HepG2 (cell line): ENCODE data around the gene TRPV2. TPM values are rescaled to one million over a fixed set of nuclear protein-coding genes. Genes with fewer than 3 reads are reported as not detected.

Source experiments
- ATAC-seq: fragments of 200-7000 bp; cut with Tn5 transposase; 3 replicates; pipeline ENCODE4 v1.9.1; 2020; ENCODE audit warnings: mild to moderate bottlenecking, moderate library complexity
- BruUV-seq: library from RNA; stranded (reverse); fragments of 400-500 nt; replicated peaks from 2 replicates; lab custom pipeline; 2021; lab: Mats Ljungman, UMichigan
- CTCF ChIA-PET: fragments of 300-600 bp; formaldehyde crosslinking; extraction: SDS; loops from one replicate; lab custom pipeline; 2021; ENCODE audit warnings: low total read pairs, inconsistent platforms, low intra/inter-chr PET ratio; lab: Yijun Ruan, JAX
- POLR2A ChIA-PET: fragments of 350-600 bp; sonication (Branson Sonifier 250); formaldehyde crosslinking; loops from one replicate; lab custom pipeline; 2020; ENCODE audit warnings: antibody characterized with exemption, inconsistent platforms; lab: Yijun Ruan, JAX
- DNase-seq: peaks from one replicate; pipeline ENCODE4 v3.0.0-alpha.2; 2015; ENCODE audit warnings: low spot score
- FAIRE-seq: peaks from 3 replicates; lab custom pipeline; 2011; peaks lifted over from hg19 to GRCh38; lab: Jason Lieb, UNC
- H2AFZ ChIP-seq: one replicate; pipeline ENCODE4 v1.6.1; 2011; ENCODE audit warnings: low read length, inconsistent platforms
- H3K27ac ChIP-seq: fragments of 300-600 bp; 3 replicates; pipeline ENCODE4 v1.8.0; 2011; ENCODE audit warnings: mixed run types, mild to moderate bottlenecking, mixed read lengths, low read length, inconsistent platforms; ENCODE audit not compliant: insufficient read depth; ENCODE audit errors: extremely low read length
- H3K27me3 ChIP-seq, 2 experiments: fragments of 200-600 bp in 1 of 2; 2 replicates in 1 of 2; 3 replicates in 1 of 2; pipeline versions ENCODE4 v1.6.0 to v1.8.0; 2011; ENCODE audit warnings: low read length in 2 of 2, mild to moderate bottlenecking in 2 of 2, moderate library complexity in 2 of 2, inconsistent platforms in 1 of 2; ENCODE audit not compliant: insufficient read depth in 2 of 2, control insufficient read depth in 1 of 2
- H3K36me3 ChIP-seq, 2 experiments: fragments of 200-600 bp in 1 of 2; replicated peaks in 1 of 2; 2 replicates in 1 of 2; 3 replicates in 1 of 2; pipeline versions ENCODE4 v1.5.1 to v1.8.0; 2011; ENCODE audit warnings: low read length in 2 of 2, inconsistent platforms in 1 of 2; ENCODE audit not compliant: insufficient read depth in 2 of 2, control insufficient read depth in 1 of 2
- H3K4me1 ChIP-seq: 2 replicates; pipeline ENCODE4 v1.5.1; 2012; ENCODE audit warnings: low read length, inconsistent platforms; ENCODE audit not compliant: insufficient read depth
- H3K4me2 ChIP-seq: 2 replicates; pipeline ENCODE4 v1.6.0; 2011; ENCODE audit warnings: low read depth, low read length, inconsistent platforms
- H3K4me3 ChIP-seq, 3 experiments: fragments of 200-600 bp in 1 of 3; sonication (generic), shearing (Covaris generic) in 1 of 3; replicated peaks in 1 of 3; 2 replicates each; pipeline ENCODE4 v1.5.1; 2011 to 2016; ENCODE audit warnings: low read length in 3 of 3, inconsistent platforms in 2 of 3, low read depth in 2 of 3, mild to moderate bottlenecking in 2 of 3, control low read depth in 1 of 3, mixed read lengths in 1 of 3; ENCODE audit not compliant: insufficient read depth in 1 of 3
- H3K79me2 ChIP-seq: one replicate; pipeline ENCODE4 v1.6.1; 2011; ENCODE audit warnings: low read length, inconsistent platforms; ENCODE audit not compliant: insufficient read depth
- H3K9ac ChIP-seq: 2 replicates; pipeline ENCODE4 v1.6.0; 2011; ENCODE audit warnings: mild to moderate bottlenecking, low read depth, low read length, inconsistent platforms; ENCODE audit not compliant: insufficient read depth
- H3K9me3 ChIP-seq: 2 replicates; pipeline ENCODE4 v1.5.1; 2012; ENCODE audit warnings: mild to moderate bottlenecking, low read length
- H4K20me1 ChIP-seq: 2 replicates; pipeline ENCODE4 v1.6.0; 2011; ENCODE audit warnings: inconsistent platforms, mild to moderate bottlenecking, low read length, moderate library complexity; ENCODE audit not compliant: insufficient read depth
- ATRX ChIP-seq: sonication (generic); formaldehyde crosslinking; IDR thresholded peaks from 2 replicates; pipeline ENCODE4 v1.4.0; 2020; ENCODE audit warnings: missing genetic modification reagents, borderline replicate concordance
- HDAC6 ChIP-seq: fragments of 200-600 bp; sonication (generic); IDR thresholded peaks from 2 replicates; pipeline ENCODE4 v1.7.0; 2017; ENCODE audit warnings: mild to moderate bottlenecking, antibody characterized with exemption, low read length, low read depth
- NFKBIZ ChIP-seq: IDR thresholded peaks from 2 replicates; pipeline ENCODE4 v1.6.1; 2018; ENCODE audit warnings: missing genetic modification reagents, missing compliant biosample characterization
- SALL1 ChIP-seq: sonication (generic); formaldehyde crosslinking; IDR thresholded peaks from 2 replicates; pipeline ENCODE4 v1.8.0; 2022; ENCODE audit warnings: mild to moderate bottlenecking, missing genetic modification reagents
- TCF12 ChIP-seq, 2 experiments: fragments of 450-650 bp in 1 of 2; sonication (generic) in 1 of 2; formaldehyde crosslinking in 1 of 2; IDR thresholded peaks; 2 replicates each; pipeline versions ENCODE4 v1.6.1 to v1.8.0; 2017 to 2022; ENCODE audit warnings: antibody characterized with exemption in 1 of 2, mild to moderate bottlenecking in 1 of 2, missing genetic modification reagents in 1 of 2, moderate library complexity in 1 of 2
- THAP11 ChIP-seq: IDR thresholded peaks from 2 replicates; pipeline ENCODE4 v1.6.1; 2016; ENCODE audit warnings: missing biosample characterization, missing genetic modification reagents
- YY1 ChIP-seq: IDR thresholded peaks from 2 replicates; pipeline ENCODE4 v1.6.1; 2011; ENCODE audit warnings: low read length, low read depth, moderate library complexity, mild to moderate bottlenecking; ENCODE audit not compliant: insufficient read depth, insufficient replicate concordance
- ZBTB3 ChIP-seq: sonication (generic); formaldehyde crosslinking; IDR thresholded peaks from 2 replicates; pipeline ENCODE4 v1.4.0; 2020; ENCODE audit warnings: low read depth, mild to moderate bottlenecking, moderate library complexity, missing genetic modification reagents, borderline replicate concordance
- ZBTB33 ChIP-seq: sonication (generic); formaldehyde crosslinking; IDR thresholded peaks from 2 replicates; pipeline ENCODE4 v1.4.0; 2020; ENCODE audit warnings: missing genetic modification reagents
- ZHX2 ChIP-seq, 2 experiments: sonication (generic) in 1 of 2; formaldehyde crosslinking in 1 of 2; IDR thresholded peaks; 2 replicates each; pipeline versions ENCODE4 v1.6.1 to v1.9.0; 2014 to 2022; ENCODE audit warnings: antibody characterized with exemption in 1 of 2, borderline replicate concordance in 1 of 2, inconsistent platforms in 1 of 2, low read depth in 1 of 2, missing genetic modification reagents in 1 of 2
- WGBS: methylation state at CpG from one replicate; pipeline ENCODE4 v1.1.6; 2017; ENCODE audit warnings: low lambda C conversion rate; 5-methylcytosine and 5-hydroxymethylcytosine counted together
- in situ Hi-C: cut with HindIII; loops from 2 replicates; pipeline ENCODE4 v1.10.0; 2017; ENCODE audit warnings: low pct_unique_long_range_greater_than_20kb; ENCODE audit not compliant: extremely low pct_ligation_motif_present
- intact Hi-C: fragments of 100-400 bp; cut with micrococcal nuclease; formaldehyde crosslinking; loops from one replicate; pipeline ENCODE4 v1.10.0; 2022; ENCODE audit not compliant: unreplicated experiment
- polyA plus RNA-seq, 8 experiments: library from polyadenylated mRNA; depleted of rRNA in 3 of 8; stranded (reverse) in 7 of 8; unstranded in 1 of 8; fragments of >200 nt; fragmentation: Illumina TruSeq in 4 of 8; extraction: Trizol in 4 of 8; gene quantifications; 2 replicates each; pipeline versions ENCODE4 v1.2.1 to v1.2.3, GENCODE V29; 2011 to 2016; ENCODE audit warnings: low read depth in 4 of 8, missing spikeins in 1 of 8, mixed read lengths in 1 of 8; ENCODE audit not compliant: insufficient read depth in 1 of 8
- total RNA-seq, 5 experiments: library from RNA; depleted of rRNA; stranded (reverse); fragments of >200 nt; fragmentation: Illumina TruSeq; extraction: Trizol; gene quantifications; 2 replicates each; pipeline ENCODE4 v1.2.3, GENCODE V29; 2016; ENCODE audit warnings: low read depth in 1 of 5
- TF ChIP-seq, protein P1 (sequence below): sonication (generic); formaldehyde crosslinking; IDR thresholded peaks from 2 replicates; pipeline ENCODE4 v1.8.0; 2022; ENCODE audit warnings: mild to moderate bottlenecking, missing genetic modification reagents, borderline replicate concordance
- TF ChIP-seq, protein P2 (sequence below): sonication (generic); formaldehyde crosslinking; IDR thresholded peaks from 2 replicates; pipeline ENCODE4 v1.4.0; 2020; ENCODE audit warnings: missing genetic modification reagents

The TRPV2 gene
- total and polyA plus RNA-seq, 2 of the 13 experiments (the other 11 are each of a cell fraction or from before 2014, with no cell fraction given) = 13.6 to 21.3 TPM

- TF ChIP-seq SALL1 (CRISPR knock-in tag) (peak; percentile 50), ATRX (CRISPR knock-in tag) (no peak), TCF12 (IDR thresholded peaks at IDR 0.05) (no peak), TCF12 (CRISPR knock-in tag; IDR thresholded peaks at IDR 0.05) (no peak), NFKBIZ (no peak), HDAC6 (no peak), THAP11 (CRISPR knock-in tag) (no peak)
These were observed 53.1 kb downstream of the TRPV2 start (continued) for GRCh38 chr17:16468428-16468992.

DNA sequence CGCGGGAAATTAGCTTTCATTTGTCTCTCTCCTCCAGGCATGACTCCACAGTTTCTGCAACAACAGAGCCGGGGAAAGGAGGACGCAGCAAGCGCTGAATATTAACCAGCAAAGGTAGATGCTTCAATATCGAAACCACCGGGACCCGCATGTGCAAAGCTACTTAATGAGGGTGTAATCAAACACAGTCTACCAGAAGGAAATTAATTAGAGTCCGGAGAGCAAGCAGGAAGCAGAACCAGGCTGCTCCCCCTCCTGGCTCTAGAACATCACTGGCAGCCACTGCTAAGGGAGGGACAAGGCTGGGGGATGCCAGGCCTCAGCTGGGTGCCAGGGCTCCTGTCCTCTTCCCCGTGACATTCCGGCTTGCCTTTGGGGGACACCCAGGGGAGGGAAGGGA, 54.9 kb downstream of the TRPV2 start:
- peaks cover 4 to 28% of the 10 kb centered on the region in 2 experiments; a peak in 4 of 5 replicates for H3K27me3 ChIP-seq
- intact Hi-C loops = no loop called here
- no peak for ATAC-seq
- in situ Hi-C loops = no loop called here
- no peak overlapping the region for H3K4me3 ChIP-seq
- peaks cover 46% of the 10 kb centered on the region for H3K4me1 ChIP-seq
- no TSS peak for BruUV-seq
- no peaks in the 10 kb centered on the region; the same call in 1 of the 2 replicates for H4K20me1 ChIP-seq
- H3K9ac ChIP-seq = no peak overlapping the region
- FAIRE-seq = no peak
- no peak overlapping the region for H2AFZ ChIP-seq
- H3K4me2 ChIP-seq = no peak overlapping the region
- DNase-seq = no peak
- no peaks in the 10 kb centered on the region for H3K79me2 ChIP-seq
- H3K36me3 ChIP-seq = no peaks in the 10 kb centered on the region
- ChIA-PET CTCF (no interaction called here), POLR2A (no interaction called here)
- WGBS = 79% methylated on average over 11 of the region's 11 CpGs
- H3K9me3 ChIP-seq = no peaks in the 10 kb centered on the region
- no peak overlapping the region for H3K27ac ChIP-seq
- TF ChIP-seq, protein P1, sequence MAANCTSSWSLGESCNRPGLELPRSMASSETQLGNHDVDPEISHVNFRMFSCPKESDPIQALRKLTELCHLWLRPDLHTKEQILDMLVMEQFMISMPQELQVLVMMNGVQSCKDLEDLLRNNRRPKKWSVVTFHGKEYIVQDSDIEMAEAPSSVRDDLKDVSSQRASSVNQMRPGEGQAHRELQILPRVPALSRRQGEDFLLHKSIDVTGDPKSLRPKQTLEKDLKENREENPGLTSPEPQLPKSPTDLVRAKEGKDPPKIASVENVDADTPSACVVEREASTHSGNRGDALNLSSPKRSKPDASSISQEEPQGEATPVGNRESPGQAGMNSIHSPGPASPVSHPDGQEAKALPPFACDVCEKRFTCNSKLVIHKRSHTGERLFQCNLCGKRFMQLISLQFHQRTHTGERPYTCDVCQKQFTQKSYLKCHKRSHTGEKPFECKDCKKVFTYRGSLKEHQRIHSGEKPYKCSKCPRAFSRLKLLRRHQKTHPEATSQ = no peak
- TF ChIP-seq YY1 (no peak), ZBTB33 (CRISPR knock-in tag) (no peak), ZBTB3 (no peak), ZHX2 (IDR thresholded peaks at IDR 0.05; ENCODE audit: low read depth) (no peak), ZHX2 (CRISPR knock-in tag; IDR thresholded peaks at IDR 0.05; ENCODE audit: borderline replicate concordance) (no peak)
- TF ChIP-seq, protein P2, sequence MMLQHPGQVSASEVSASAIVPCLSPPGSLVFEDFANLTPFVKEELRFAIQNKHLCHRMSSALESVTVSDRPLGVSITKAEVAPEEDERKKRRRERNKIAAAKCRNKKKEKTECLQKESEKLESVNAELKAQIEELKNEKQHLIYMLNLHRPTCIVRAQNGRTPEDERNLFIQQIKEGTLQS (CRISPR knock-in tag) = no peak
